H1 (cell line): Measurements from ENCODE around the gene SF3A2.

Experiments
- EP300 ChIP-seq, 2 experiments: IDR thresholded peaks; 1 replicate in 1 of 2; 2 replicates in 1 of 2; pipeline ENCODE4 v1.6.1; 2011 to 2012; ENCODE audit warnings: low read depth in 2 of 2, low read length in 2 of 2, mild to moderate bottlenecking in 2 of 2, borderline replicate concordance in 1 of 2, inconsistent platforms in 1 of 2, moderate library complexity in 1 of 2
- JUND ChIP-seq: IDR thresholded peaks from 2 replicates; pipeline ENCODE4 v1.6.1; 2011; ENCODE audit warnings: mild to moderate bottlenecking, improper control_type of control experiment, low read length
- NRF1 ChIP-seq: IDR thresholded peaks from 2 replicates; pipeline ENCODE4 v1.6.1; 2011; ENCODE audit warnings: mild to moderate bottlenecking, low read depth, low read length, improper control_type of control experiment
- POLR2A ChIP-seq, 2 experiments: IDR thresholded peaks; 1 replicate in 1 of 2; 2 replicates in 1 of 2; pipeline ENCODE4 v1.6.1; 2011; ENCODE audit warnings: low read depth in 2 of 2, low read length in 2 of 2, mild to moderate bottlenecking in 2 of 2; ENCODE audit errors: control extremely low read depth in 1 of 2
- RBBP5 ChIP-seq: IDR thresholded peaks from 2 replicates; pipeline ENCODE4 v1.7.1; 2012; ENCODE audit warnings: low read depth, mild to moderate bottlenecking, inconsistent platforms, low read length, moderate library complexity, borderline replicate concordance
- SP4 ChIP-seq: IDR thresholded peaks from 2 replicates; pipeline ENCODE4 v1.6.1; 2012; ENCODE audit warnings: low read length, inconsistent platforms
- TCF12 ChIP-seq: IDR thresholded peaks from 2 replicates; pipeline ENCODE4 v1.6.1; 2011; ENCODE audit warnings: low read depth, mild to moderate bottlenecking, low read length
- TF ChIP-seq, protein P1 (sequence below), 3 experiments: IDR thresholded peaks; 1 replicate in 2 of 3; 2 replicates in 1 of 3; pipeline versions ENCODE4 v1.5.1 to v1.6.1; 2011; ENCODE audit warnings: low read length in 3 of 3, mild to moderate bottlenecking in 3 of 3, inconsistent platforms in 2 of 3, low read depth in 1 of 3, moderate library complexity in 1 of 3; ENCODE audit not compliant: insufficient read depth in 1 of 3; ENCODE audit errors: control extremely low read depth in 1 of 3
- TF ChIP-seq, protein P2 (sequence below): IDR thresholded peaks from 2 replicates; pipeline ENCODE4 v1.6.1; 2011; ENCODE audit warnings: low read length, improper control_type of control experiment
- TF ChIP-seq, protein P3 (sequence below): IDR thresholded peaks from 2 replicates; pipeline ENCODE4 v1.6.1; 2012; ENCODE audit warnings: inconsistent platforms

- TF ChIP-seq, protein P1, sequence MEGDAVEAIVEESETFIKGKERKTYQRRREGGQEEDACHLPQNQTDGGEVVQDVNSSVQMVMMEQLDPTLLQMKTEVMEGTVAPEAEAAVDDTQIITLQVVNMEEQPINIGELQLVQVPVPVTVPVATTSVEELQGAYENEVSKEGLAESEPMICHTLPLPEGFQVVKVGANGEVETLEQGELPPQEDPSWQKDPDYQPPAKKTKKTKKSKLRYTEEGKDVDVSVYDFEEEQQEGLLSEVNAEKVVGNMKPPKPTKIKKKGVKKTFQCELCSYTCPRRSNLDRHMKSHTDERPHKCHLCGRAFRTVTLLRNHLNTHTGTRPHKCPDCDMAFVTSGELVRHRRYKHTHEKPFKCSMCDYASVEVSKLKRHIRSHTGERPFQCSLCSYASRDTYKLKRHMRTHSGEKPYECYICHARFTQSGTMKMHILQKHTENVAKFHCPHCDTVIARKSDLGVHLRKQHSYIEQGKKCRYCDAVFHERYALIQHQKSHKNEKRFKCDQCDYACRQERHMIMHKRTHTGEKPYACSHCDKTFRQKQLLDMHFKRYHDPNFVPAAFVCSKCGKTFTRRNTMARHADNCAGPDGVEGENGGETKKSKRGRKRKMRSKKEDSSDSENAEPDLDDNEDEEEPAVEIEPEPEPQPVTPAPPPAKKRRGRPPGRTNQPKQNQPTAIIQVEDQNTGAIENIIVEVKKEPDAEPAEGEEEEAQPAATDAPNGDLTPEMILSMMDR (IDR thresholded peaks at IDR 0.05; ENCODE audit: control extremely low read depth in 1 of 3, insufficient read depth in 1 of 3, low read depth in 1 of 3, low read length in 3 of 3), result no peak
- TF ChIP-seq NRF1, result no peak
- no peak for TF ChIP-seq POLR2A (IDR thresholded peaks at IDR 0.05; ENCODE audit: control extremely low read depth in 1 of 2, low read depth in 2 of 2, low read length in 2 of 2)
- TF ChIP-seq EP300 (IDR thresholded peaks at IDR 0.05; ENCODE audit: borderline replicate concordance in 1 of 2, low read depth in 2 of 2, low read length in 2 of 2), result no peak
- no peak for TF ChIP-seq SP4
- TF ChIP-seq, protein P2, sequence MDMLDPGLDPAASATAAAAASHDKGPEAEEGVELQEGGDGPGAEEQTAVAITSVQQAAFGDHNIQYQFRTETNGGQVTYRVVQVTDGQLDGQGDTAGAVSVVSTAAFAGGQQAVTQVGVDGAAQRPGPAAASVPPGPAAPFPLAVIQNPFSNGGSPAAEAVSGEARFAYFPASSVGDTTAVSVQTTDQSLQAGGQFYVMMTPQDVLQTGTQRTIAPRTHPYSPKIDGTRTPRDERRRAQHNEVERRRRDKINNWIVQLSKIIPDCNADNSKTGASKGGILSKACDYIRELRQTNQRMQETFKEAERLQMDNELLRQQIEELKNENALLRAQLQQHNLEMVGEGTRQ, result no peak
- TF ChIP-seq, protein P3, sequence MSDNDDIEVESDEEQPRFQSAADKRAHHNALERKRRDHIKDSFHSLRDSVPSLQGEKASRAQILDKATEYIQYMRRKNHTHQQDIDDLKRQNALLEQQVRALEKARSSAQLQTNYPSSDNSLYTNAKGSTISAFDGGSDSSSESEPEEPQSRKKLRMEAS, result no peak
- no peak for TF ChIP-seq JUND
- no peak for TF ChIP-seq RBBP5
- TF ChIP-seq TCF12, result no peak
Observed at GRCh38 chr19:2192862-2193261, 43.8 kb upstream of the SF3A2 start.
